BLaER1 (cell line): Measurements from ENCODE around the gene HLCS.

Experiments used
- H3K27ac ChIP-seq: shearing (Covaris generic); formaldehyde crosslinking; 2 replicates; pipeline ENCODE4 v1.8.1; 2022
- H3K27me3 ChIP-seq: shearing (Covaris generic); formaldehyde crosslinking; 2 replicates; pipeline ENCODE4 v1.8.1; 2022
- H3K36me3 ChIP-seq: shearing (Covaris generic); formaldehyde crosslinking; 2 replicates; pipeline ENCODE4 v1.8.1; 2022
- H3K4me1 ChIP-seq: shearing (Covaris generic); formaldehyde crosslinking; 2 replicates; pipeline ENCODE4 v1.8.1; 2022
- H3K4me2 ChIP-seq: shearing (Covaris generic); formaldehyde crosslinking; 2 replicates; pipeline ENCODE4 v1.8.1; 2022
- H3K4me3 ChIP-seq: shearing (Covaris generic); formaldehyde crosslinking; 2 replicates; pipeline ENCODE4 v1.8.1; 2022
- H3K9ac ChIP-seq: shearing (Covaris generic); formaldehyde crosslinking; 2 replicates; pipeline ENCODE4 v1.8.1; 2022
- H3K9me3 ChIP-seq: shearing (Covaris generic); formaldehyde crosslinking; 2 replicates; pipeline ENCODE4 v1.8.1; 2022
- H4K20me1 ChIP-seq: shearing (Covaris generic); formaldehyde crosslinking; 2 replicates; pipeline ENCODE4 v1.8.1; 2022
- Cebpa-rat ChIP-seq: shearing (Covaris generic); IDR thresholded peaks from 2 replicates; pipeline ENCODE4 v1.8.1; 2022

Gene HLCS

GRCh38 chr21:36864974-36865373, 101.5 kb downstream of the HLCS start:
- TF ChIP-seq Cebpa-rat, result no peak
- 0 out of 2 replicates have a peak, but pooled peaks cover 10% of the 10 kb centered on the region for H3K36me3 ChIP-seq

DNA sequence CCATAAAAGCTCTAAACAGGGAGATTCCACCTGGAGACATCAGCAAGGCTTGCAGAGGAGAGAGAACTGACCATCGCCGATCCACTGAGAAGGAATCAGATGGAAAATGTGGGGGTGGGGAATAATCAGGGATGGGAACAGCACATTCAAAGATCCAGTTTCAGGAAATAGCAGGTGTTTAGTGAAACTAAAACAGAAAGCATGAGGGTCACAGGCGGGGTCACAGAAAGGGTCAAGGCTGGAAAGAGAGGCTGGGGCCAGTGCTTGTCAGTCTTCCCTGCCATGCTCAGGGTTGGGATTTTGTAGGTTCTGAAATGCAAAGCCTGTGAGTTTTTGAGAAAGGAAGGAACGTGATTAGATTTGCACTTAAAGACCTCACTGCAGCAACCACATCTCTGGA, 103.2 kb downstream of the HLCS start:
- Histone ChIP-seq H3K4me1 (peaks cover 32% of the 10 kb centered on the region), H3K27me3 (no peaks in the 10 kb centered on the region), H3K27ac (no peak overlapping the region), H3K4me2 (no peak overlapping the region), H3K9ac (no peak overlapping the region), H3K36me3 (0 out of 2 replicates have a peak, but pooled peaks cover 10% of the 10 kb centered on the region), H3K4me3 (no peak overlapping the region), H3K9me3 (peaks cover 7% of the 10 kb centered on the region; the same call in 1 of the 2 replicates), H4K20me1 (no peaks in the 10 kb centered on the region)
- no peak for TF ChIP-seq Cebpa-rat

More at GRCh38 chr21:36864974-36865373, 101.5 kb downstream of the HLCS start:
- Histone ChIP-seq H4K20me1 (no peaks in the 10 kb centered on the region), H3K27me3 (no peaks in the 10 kb centered on the region), H3K27ac (no peak overlapping the region), H3K9ac (no peak overlapping the region), H3K4me3 (no peak overlapping the region), H3K9me3 (peaks cover 7% of the 10 kb centered on the region; the same call in 1 of the 2 replicates), H3K4me1 (peaks cover 31% of the 10 kb centered on the region), H3K4me2 (no peak overlapping the region)

DNA sequence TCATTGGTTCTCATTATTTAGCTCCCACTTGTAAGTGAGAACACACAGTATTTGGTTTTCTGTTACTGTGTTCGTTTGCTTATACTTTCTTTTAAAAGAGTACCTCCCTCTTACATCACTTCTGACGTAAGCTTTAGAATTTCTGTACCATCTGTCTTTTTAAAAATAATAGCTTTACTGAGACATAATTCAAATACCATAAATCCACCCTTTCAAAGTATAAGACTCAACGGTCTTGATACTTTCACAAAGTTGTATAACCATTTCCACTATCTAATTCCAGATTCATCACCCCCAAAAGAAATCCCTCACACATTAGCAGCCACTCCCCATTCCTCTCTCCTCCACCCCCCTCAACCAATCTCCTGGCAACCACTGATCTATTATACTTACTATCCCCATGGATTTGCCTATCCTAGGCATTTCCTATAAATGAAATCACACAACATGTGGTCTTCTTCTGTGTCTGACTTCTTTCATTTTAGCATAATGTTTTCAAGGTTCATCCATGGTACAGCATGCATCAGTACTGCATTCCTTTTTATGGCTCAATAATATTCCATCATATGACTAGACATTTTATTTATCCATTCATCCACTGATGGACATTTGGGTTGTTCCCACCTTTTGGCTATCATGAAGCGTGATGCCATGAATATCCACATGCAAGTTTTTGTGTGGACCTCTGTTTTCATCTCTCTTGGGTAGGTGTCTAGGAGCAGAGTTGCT, 104.7 kb downstream of the HLCS start:
- H4K20me1 ChIP-seq, result no peaks in the 10 kb centered on the region
- H3K4me1 ChIP-seq, result peaks cover 21% of the 10 kb centered on the region

GRCh38 chr21:36860736-36861594, 105.5 kb downstream of the HLCS start:
- H3K4me3 ChIP-seq, result no peak overlapping the region
- H3K9ac ChIP-seq, result no peak overlapping the region
- TF ChIP-seq Cebpa-rat, result no peak
- 0 out of 2 replicates have a peak, but pooled peaks cover 10% of the 10 kb centered on the region for H3K36me3 ChIP-seq
- H4K20me1 ChIP-seq, result no peaks in the 10 kb centered on the region
- no peaks in the 10 kb centered on the region for H3K27me3 ChIP-seq
- no peak overlapping the region for H3K27ac ChIP-seq
- H3K4me2 ChIP-seq, result no peak overlapping the region
- H3K9me3 ChIP-seq, result peaks cover 7% of the 10 kb centered on the region; the same call in 1 of the 2 replicates
- H3K4me1 ChIP-seq, result peaks cover 13% of the 10 kb centered on the region

More for the DNA sequence above, 104.7 kb downstream of the HLCS start:
- H3K9ac ChIP-seq, result no peak overlapping the region
- H3K36me3 ChIP-seq, result 0 out of 2 replicates have a peak, but pooled peaks cover 10% of the 10 kb centered on the region
- H3K4me2 ChIP-seq, result no peak overlapping the region
- no peak for TF ChIP-seq Cebpa-rat
- H3K9me3 ChIP-seq, result peaks cover 7% of the 10 kb centered on the region; the same call in 1 of the 2 replicates
- no peak overlapping the region for H3K4me3 ChIP-seq
- H3K27me3 ChIP-seq, result no peaks in the 10 kb centered on the region
- H3K27ac ChIP-seq, result no peak overlapping the region

GRCh38 chr21:36859744-36860501, 106.5 kb downstream of the HLCS start:
- Histone ChIP-seq H4K20me1 (no peaks in the 10 kb centered on the region), H3K36me3 (0 out of 2 replicates have a peak, but pooled peaks cover 10% of the 10 kb centered on the region), H3K4me3 (no peak overlapping the region), H3K9me3 (peaks cover 7% of the 10 kb centered on the region; the same call in 1 of the 2 replicates), H3K27ac (no peak overlapping the region), H3K4me1 (peaks cover 4% of the 10 kb centered on the region), H3K9ac (no peak overlapping the region), H3K4me2 (no peak overlapping the region), H3K27me3 (no peaks in the 10 kb centered on the region)
- peak; percentile 76 for TF ChIP-seq Cebpa-rat

- TF ChIP-seq Cebpa-rat, result no peak
- Histone ChIP-seq H4K20me1 (no peaks in the 10 kb centered on the region), H3K9ac (no peak overlapping the region), H3K4me1 (peaks cover 4% of the 10 kb centered on the region), H3K27ac (no peak overlapping the region), H3K9me3 (peaks cover 7% of the 10 kb centered on the region; the same call in 1 of the 2 replicates), H3K4me2 (no peak overlapping the region), H3K36me3 (0 out of 2 replicates have a peak, but pooled peaks cover 10% of the 10 kb centered on the region), H3K27me3 (no peaks in the 10 kb centered on the region), H3K4me3 (no peak overlapping the region)
Measured at GRCh38 chr21:36858320-36858957, 108.0 kb downstream of the HLCS start.

- H3K4me1 ChIP-seq, result peaks cover 4% of the 10 kb centered on the region
Measured at GRCh38 chr21:36856643-36857042, 109.8 kb downstream of the HLCS start.

DNA sequence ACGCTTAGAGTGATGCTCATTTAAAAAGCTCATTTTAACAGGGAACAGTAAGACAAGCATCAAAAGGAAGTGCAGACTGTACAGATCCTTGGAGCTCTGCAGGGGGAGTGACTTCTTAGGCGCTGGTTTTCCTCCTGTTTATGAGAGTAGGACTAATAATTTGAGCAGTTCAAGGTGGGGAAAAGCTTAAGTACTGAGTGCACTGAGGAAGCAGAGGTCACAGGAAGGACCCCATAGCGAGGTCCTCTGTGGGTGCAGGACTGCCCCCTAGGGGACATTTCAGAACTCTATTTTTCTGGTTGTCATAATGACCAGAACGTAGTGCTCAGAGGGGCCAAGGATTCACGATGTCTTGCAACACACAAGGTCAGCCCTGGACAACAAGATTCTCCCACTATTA, 112.1 kb downstream of the HLCS start:
- H3K27me3 ChIP-seq, result no peaks in the 10 kb centered on the region
- no peaks in the 10 kb centered on the region for H3K4me1 ChIP-seq
- no peak overlapping the region for H3K27ac ChIP-seq
- H3K9ac ChIP-seq, result no peak overlapping the region
- TF ChIP-seq Cebpa-rat, result no peak
- H4K20me1 ChIP-seq, result no peaks in the 10 kb centered on the region
- H3K9me3 ChIP-seq, result no peaks in the 10 kb centered on the region
- H3K36me3 ChIP-seq, result no peaks in the 10 kb centered on the region
- no peak overlapping the region for H3K4me2 ChIP-seq
- no peak overlapping the region for H3K4me3 ChIP-seq

More at GRCh38 chr21:36856643-36857042, 109.8 kb downstream of the HLCS start:
- no peak overlapping the region for H3K27ac ChIP-seq
- no peak overlapping the region for H3K4me2 ChIP-seq
- no peaks in the 10 kb centered on the region for H3K9me3 ChIP-seq
- H4K20me1 ChIP-seq, result no peaks in the 10 kb centered on the region
- no peak overlapping the region for H3K4me3 ChIP-seq
- TF ChIP-seq Cebpa-rat, result no peak
- H3K27me3 ChIP-seq, result no peaks in the 10 kb centered on the region
- H3K9ac ChIP-seq, result no peak overlapping the region
- no peaks in the 10 kb centered on the region for H3K36me3 ChIP-seq

DNA sequence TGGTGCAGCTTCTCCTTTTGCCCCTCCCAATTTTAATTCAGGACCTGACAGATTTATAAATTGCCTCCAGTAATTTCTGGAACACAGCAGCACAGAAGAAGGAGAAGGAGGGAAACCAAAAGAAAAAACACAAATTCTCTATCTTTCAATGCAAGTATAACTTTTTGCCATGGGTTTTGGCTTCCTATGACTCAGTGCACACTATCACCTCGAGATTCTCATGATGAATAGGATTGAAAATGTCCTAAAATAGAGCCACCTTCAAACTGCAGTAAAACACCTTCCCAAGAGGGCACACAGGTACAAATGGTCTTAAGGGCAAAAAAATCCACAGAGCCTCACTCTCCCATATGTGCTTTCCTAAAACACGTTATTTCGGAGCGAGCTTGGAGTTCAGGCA, 113.6 kb downstream of the HLCS start:
- Histone ChIP-seq H3K27me3 (no peaks in the 10 kb centered on the region), H3K4me2 (no peak overlapping the region), H3K4me1 (no peaks in the 10 kb centered on the region), H3K9me3 (no peaks in the 10 kb centered on the region), H3K27ac (no peak overlapping the region), H3K36me3 (no peaks in the 10 kb centered on the region), H4K20me1 (no peaks in the 10 kb centered on the region), H3K9ac (no peak overlapping the region), H3K4me3 (no peak overlapping the region)
- no peak for TF ChIP-seq Cebpa-rat
